Measurements from ENCODE around the gene CBLN1.

Gene CBLN1

DNA sequence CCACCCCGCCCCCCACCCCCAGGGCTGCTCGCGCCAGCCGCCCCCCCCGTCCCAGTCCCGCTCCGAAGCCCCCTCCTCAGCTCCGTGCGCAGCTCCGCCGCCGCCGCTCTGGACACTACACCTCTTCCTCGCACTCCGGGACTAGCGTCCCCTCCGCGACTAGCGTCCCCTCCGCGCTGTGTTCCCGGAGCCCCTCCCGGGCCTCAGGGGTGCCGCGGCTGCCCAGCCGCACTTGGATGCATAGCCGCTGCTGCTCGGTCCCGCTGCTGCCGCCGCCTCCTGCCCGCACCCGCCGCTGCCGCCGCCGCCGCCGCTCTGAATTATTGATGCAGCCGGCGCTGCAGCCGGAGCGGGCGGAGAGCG lies at the start of gene CBLN1:
Gene CBLN1 (minus strand): TSS at position 359 of the 363 bp plus-strand sequence. CDS start 373 bp downstream, outside the sequence.
- TF ChIP-seq, protein P1, sequence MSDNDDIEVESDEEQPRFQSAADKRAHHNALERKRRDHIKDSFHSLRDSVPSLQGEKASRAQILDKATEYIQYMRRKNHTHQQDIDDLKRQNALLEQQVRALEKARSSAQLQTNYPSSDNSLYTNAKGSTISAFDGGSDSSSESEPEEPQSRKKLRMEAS (IDR thresholded peaks at IDR 0.05), result no peak
- TF ChIP-seq FOXM1 (IDR thresholded peaks at IDR 0.05; ENCODE audit: borderline replicate concordance, low read depth) (no peak), CEBPB (IDR thresholded peaks at IDR 0.05) (no peak), TEAD4 (IDR thresholded peaks at IDR 0.05) (no peak), ZBTB7A (IDR thresholded peaks at IDR 0.05; ENCODE audit: low read depth) (no peak), EGR1 (IDR thresholded peaks at IDR 0.05) (no peak)
- TF ChIP-seq, protein P2, sequence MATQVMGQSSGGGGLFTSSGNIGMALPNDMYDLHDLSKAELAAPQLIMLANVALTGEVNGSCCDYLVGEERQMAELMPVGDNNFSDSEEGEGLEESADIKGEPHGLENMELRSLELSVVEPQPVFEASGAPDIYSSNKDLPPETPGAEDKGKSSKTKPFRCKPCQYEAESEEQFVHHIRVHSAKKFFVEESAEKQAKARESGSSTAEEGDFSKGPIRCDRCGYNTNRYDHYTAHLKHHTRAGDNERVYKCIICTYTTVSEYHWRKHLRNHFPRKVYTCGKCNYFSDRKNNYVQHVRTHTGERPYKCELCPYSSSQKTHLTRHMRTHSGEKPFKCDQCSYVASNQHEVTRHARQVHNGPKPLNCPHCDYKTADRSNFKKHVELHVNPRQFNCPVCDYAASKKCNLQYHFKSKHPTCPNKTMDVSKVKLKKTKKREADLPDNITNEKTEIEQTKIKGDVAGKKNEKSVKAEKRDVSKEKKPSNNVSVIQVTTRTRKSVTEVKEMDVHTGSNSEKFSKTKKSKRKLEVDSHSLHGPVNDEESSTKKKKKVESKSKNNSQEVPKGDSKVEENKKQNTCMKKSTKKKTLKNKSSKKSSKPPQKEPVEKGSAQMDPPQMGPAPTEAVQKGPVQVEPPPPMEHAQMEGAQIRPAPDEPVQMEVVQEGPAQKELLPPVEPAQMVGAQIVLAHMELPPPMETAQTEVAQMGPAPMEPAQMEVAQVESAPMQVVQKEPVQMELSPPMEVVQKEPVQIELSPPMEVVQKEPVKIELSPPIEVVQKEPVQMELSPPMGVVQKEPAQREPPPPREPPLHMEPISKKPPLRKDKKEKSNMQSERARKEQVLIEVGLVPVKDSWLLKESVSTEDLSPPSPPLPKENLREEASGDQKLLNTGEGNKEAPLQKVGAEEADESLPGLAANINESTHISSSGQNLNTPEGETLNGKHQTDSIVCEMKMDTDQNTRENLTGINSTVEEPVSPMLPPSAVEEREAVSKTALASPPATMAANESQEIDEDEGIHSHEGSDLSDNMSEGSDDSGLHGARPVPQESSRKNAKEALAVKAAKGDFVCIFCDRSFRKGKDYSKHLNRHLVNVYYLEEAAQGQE (IDR thresholded peaks at IDR 0.05; ENCODE audit: low read depth), result no peak
- TF ChIP-seq, protein P3, sequence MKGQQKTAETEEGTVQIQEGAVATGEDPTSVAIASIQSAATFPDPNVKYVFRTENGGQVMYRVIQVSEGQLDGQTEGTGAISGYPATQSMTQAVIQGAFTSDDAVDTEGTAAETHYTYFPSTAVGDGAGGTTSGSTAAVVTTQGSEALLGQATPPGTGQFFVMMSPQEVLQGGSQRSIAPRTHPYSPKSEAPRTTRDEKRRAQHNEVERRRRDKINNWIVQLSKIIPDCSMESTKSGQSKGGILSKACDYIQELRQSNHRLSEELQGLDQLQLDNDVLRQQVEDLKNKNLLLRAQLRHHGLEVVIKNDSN (IDR thresholded peaks at IDR 0.05), result no peak

DNA sequence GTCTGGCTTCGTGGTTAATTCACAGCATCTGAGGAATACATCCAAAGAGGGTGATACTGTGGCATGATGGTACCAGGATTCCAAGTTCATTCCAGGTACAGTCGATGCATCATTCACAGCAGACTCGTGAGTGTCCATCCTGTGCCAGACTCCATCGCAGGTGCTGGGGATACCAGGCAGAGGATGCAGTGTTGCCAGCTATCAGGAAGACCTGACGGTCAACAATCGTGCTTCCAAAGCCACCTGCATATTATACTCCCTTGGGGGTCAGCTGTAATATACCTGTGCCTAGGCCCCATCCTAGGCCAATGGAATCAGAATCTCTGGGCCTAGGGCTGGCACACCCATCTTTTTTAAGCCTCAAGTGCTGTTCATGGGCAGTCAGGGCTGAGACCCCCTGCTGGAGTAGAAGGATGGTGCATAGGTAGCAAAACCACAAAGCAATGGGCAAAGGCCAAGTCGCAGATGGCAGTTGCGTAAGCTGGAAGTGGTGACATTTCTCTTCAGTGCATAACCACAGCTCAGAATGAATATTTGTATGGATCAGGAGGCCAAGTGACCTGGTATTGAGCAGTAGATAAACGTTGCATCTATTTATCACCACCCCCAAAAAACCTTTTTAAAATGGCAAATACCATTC lies 49.0 kb upstream of the CBLN1 start:
- TF ChIP-seq TAF1 (IDR thresholded peaks at IDR 0.05; ENCODE audit: low read depth) (no peak), FOXM1 (IDR thresholded peaks at IDR 0.05; ENCODE audit: borderline replicate concordance, low read depth) (no peak), EGR1 (IDR thresholded peaks at IDR 0.05) (no peak), TEAD4 (IDR thresholded peaks at IDR 0.05) (no peak), RAD21 (IDR thresholded peaks at IDR 0.05; ENCODE audit: low read depth) (no peak), NFIC (IDR thresholded peaks at IDR 0.05) (no peak), ZBTB7A (IDR thresholded peaks at IDR 0.05; ENCODE audit: low read depth) (no peak), CEBPB (IDR thresholded peaks at IDR 0.05) (no peak)
- TF ChIP-seq, protein P1 (IDR thresholded peaks at IDR 0.05), result no peak
- TF ChIP-seq, protein P3 (IDR thresholded peaks at IDR 0.05), result no peak
- TF ChIP-seq, protein P2 (IDR thresholded peaks at IDR 0.05; ENCODE audit: low read depth), result no peak

DNA sequence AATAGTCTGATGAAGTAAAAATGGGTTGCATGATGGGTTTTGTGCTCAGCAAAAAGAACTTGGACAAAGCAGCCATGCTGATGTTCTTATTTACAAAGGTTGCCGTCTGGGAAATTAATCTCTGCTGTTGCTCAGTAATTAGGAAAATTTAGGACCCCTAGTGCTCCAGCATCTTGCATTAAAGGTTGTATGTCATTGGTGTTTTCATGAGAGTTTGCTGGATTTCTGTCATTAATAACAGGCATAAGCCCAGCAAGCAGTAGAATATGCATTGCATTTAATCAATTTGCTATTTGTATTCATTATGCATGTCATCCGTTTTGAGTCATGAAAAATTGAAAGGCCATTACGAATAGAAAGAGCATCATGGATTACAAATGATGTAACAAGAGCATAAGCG lies 46.7 kb upstream of the CBLN1 start:
- TF ChIP-seq, protein P2 (IDR thresholded peaks at IDR 0.05; ENCODE audit: low read depth), result no peak
- TF ChIP-seq CEBPB (IDR thresholded peaks at IDR 0.05) (no peak), FOXM1 (IDR thresholded peaks at IDR 0.05; ENCODE audit: borderline replicate concordance, low read depth) (no peak), CREB1 (IDR thresholded peaks at IDR 0.05; ENCODE audit: low read depth) (no peak), YY1 (IDR thresholded peaks at IDR 0.05; ENCODE audit: low read depth) (no peak), EP300 (IDR thresholded peaks at IDR 0.05; ENCODE audit: borderline replicate concordance) (no peak), NFIC (IDR thresholded peaks at IDR 0.05) (no peak), TCF12 (IDR thresholded peaks at IDR 0.05; ENCODE audit: low read depth) (no peak), RAD21 (IDR thresholded peaks at IDR 0.05; ENCODE audit: low read depth) (no peak), ZBTB7A (IDR thresholded peaks at IDR 0.05; ENCODE audit: low read depth) (no peak), TEAD4 (IDR thresholded peaks at IDR 0.05) (no peak)
- TF ChIP-seq, protein P1 (IDR thresholded peaks at IDR 0.05), result no peak

DNA sequence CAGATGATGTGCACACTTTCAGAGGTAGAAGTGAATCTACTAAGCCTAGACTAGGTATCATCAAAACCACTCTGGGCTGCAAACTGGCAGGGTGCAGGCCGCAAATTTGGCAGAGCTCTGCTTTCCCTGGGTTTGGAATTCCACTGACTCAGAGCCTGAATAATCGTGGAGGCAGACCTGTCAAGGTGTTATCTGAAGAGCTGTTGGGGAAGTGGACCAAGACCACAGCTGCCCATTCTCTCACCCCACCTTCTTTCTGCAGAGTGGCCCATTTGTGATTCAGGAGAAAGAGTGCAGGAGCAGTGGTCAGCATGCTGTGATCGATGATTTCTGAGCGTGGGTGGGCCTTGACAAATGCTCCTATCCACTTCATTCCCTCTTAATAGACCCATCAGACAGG lies 45.8 kb upstream of the CBLN1 start:
- TF ChIP-seq ZBTB7A (IDR thresholded peaks at IDR 0.05; ENCODE audit: low read depth), result no peak
- TF ChIP-seq, protein P1 (IDR thresholded peaks at IDR 0.05), result no peak
- no peak for TF ChIP-seq NFIC (IDR thresholded peaks at IDR 0.05)
- no peak for TF ChIP-seq TCF12 (IDR thresholded peaks at IDR 0.05; ENCODE audit: low read depth)
- no peak for TF ChIP-seq EGR1 (IDR thresholded peaks at IDR 0.05)
- TF ChIP-seq CEBPB (IDR thresholded peaks at IDR 0.05), result no peak
- TF ChIP-seq, protein P3 (IDR thresholded peaks at IDR 0.05), result no peak
- no peak for TF ChIP-seq TAF1 (IDR thresholded peaks at IDR 0.05; ENCODE audit: low read depth)
- TF ChIP-seq EP300 (IDR thresholded peaks at IDR 0.05; ENCODE audit: borderline replicate concordance), result no peak
- no peak for TF ChIP-seq FOXM1 (IDR thresholded peaks at IDR 0.05; ENCODE audit: borderline replicate concordance, low read depth)
- TF ChIP-seq TEAD4 (IDR thresholded peaks at IDR 0.05), result no peak
- TF ChIP-seq, protein P2 (IDR thresholded peaks at IDR 0.05; ENCODE audit: low read depth), result no peak
- no peak for TF ChIP-seq RAD21 (IDR thresholded peaks at IDR 0.05; ENCODE audit: low read depth)
- no peak for TF ChIP-seq YY1 (IDR thresholded peaks at IDR 0.05; ENCODE audit: low read depth)
- no peak for TF ChIP-seq CREB1 (IDR thresholded peaks at IDR 0.05; ENCODE audit: low read depth)

Data from Ishikawa (cell line).